Activated naive CD8-positive, alpha-beta T cell (primary cell): ENCODE results near the gene TOMM5.

Experiments
- H3K27ac Mint-ChIP-seq: one replicate; pipeline ENCODE4 v1.8.0; 2021; ENCODE audit warnings: mixed read lengths
- H3K27me3 Mint-ChIP-seq: one replicate; pipeline ENCODE4 v1.8.0; 2021; ENCODE audit warnings: mixed read lengths
- H3K36me3 Mint-ChIP-seq: one replicate; pipeline ENCODE4 v1.8.0; 2021; ENCODE audit warnings: mixed read lengths
- H3K4me1 Mint-ChIP-seq: one replicate; pipeline ENCODE4 v1.8.0; 2021; ENCODE audit warnings: low read depth, mixed read lengths
- H3K4me3 Mint-ChIP-seq: one replicate; pipeline ENCODE4 v1.8.0; 2021; ENCODE audit warnings: mild to moderate bottlenecking, mixed read lengths
- H3K9me3 Mint-ChIP-seq: one replicate; pipeline ENCODE4 v1.8.0; 2021; ENCODE audit warnings: low read depth, mixed read lengths

TOMM5 gene

DNA sequence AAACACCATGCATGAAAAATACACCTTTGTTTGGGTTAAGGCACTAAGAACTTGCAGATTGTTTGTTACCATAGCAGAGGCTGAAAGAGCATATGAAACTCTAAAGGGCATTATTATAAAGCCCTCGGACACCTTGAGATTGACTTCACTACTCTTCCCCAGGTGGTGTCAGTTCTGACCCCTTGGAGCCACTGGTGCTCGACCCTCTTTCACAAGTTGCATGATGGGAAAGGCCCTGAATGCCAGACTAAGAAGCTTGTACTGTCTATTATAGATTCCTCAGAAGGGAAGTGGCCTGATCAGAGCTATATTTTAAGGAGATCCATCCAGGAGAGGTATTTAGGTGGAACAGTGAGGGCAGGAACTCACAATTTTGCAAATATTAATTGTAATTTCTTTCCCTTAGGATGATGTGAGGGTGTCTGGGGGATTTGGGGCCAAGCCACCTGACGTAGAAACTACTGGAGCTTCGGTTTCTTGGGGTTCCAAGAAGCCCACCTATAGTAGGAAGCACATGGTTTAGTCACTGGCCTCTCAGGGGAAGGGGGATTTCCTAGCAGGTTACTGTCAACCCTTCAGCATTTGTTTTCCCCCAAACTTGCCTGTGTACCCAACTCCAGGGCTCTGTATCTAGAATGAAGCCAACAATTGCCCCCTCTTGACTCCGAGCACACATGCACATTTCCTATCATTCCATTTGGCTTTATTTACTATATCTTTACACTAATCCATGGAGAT is 32.4 kb downstream of the TOMM5 start:
- H3K4me1 Mint-ChIP-seq, result no peaks in the 10 kb centered on the region

DNA sequence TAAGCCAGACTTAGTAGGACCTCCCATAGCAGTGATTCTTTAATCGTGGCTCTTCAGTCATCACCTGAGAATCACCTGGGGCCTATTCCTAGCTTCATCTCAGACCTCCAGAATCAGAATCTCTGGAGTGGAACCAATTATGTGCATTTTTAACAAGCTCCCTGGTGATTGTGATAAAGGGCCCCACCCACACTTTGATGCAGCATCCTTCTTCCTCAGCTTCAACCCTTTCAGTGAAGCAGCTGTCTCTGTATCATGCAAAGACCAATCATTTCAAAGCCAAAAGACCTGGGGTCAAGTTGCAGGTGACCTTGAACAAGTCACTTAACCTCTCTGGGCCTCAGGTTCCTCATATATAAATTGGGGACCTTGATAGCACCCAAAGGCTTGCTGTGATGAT is 33.3 kb downstream of the TOMM5 start:
- Mint-ChIP-seq H3K9me3 (no peaks in the 10 kb centered on the region), H3K36me3 (peaks cover 7% of the 10 kb centered on the region), H3K27ac (no peak overlapping the region), H3K4me1 (no peaks in the 10 kb centered on the region), H3K4me3 (no peak overlapping the region), H3K27me3 (no peaks in the 10 kb centered on the region)

More for the DNA sequence above, 32.4 kb downstream of the TOMM5 start:
- Mint-ChIP-seq H3K36me3 (peaks cover 10% of the 10 kb centered on the region), H3K4me3 (no peak overlapping the region), H3K27me3 (no peaks in the 10 kb centered on the region), H3K27ac (no peak overlapping the region), H3K9me3 (no peaks in the 10 kb centered on the region)

DNA sequence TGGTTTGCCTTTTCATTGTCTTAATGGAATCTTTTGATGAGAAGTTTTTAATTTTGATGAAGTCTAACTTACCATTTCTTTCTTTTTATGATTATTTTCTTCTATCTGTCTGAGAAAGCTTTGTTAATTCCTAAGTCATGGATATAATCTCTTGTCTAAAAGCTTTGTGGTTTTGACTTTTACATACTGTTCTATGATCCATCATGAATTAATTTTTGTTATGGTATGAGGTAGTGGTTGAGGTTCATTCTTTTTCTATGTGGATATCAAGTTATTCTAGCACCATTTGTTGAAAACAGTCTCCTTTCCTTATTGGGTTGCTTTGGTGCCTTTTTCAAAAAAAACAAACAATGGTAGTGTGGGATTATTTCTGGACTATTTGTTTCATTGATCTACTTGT is 36.6 kb downstream of the TOMM5 start:
- Mint-ChIP-seq H3K9me3 (no peaks in the 10 kb centered on the region), H3K4me1 (no peaks in the 10 kb centered on the region), H3K36me3 (peaks cover 2% of the 10 kb centered on the region), H3K27me3 (no peaks in the 10 kb centered on the region), H3K4me3 (no peak overlapping the region), H3K27ac (no peak overlapping the region)

DNA sequence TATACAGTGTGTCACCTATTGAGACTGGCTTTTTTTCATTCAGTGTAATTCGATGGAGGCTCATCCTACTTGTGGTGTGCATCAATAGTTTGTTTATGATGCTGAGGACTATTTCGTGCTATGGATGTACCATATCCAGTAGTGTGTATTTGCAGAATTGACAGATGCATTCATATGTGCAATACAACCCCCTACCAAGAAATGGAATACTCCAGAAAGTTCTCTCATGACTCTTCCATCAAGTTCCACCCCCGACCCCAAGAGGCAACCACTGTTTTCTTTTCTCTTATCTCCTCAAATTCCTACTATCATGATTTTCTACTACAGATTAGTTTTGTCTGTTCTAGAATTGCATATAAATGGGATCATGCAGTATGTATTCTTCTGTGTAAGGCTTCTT is 38.1 kb downstream of the TOMM5 start:
- Mint-ChIP-seq H3K27me3 (no peaks in the 10 kb centered on the region), H3K27ac (no peak overlapping the region), H3K9me3 (no peaks in the 10 kb centered on the region), H3K4me1 (no peaks in the 10 kb centered on the region), H3K36me3 (peaks cover 2% of the 10 kb centered on the region), H3K4me3 (no peak overlapping the region)

DNA sequence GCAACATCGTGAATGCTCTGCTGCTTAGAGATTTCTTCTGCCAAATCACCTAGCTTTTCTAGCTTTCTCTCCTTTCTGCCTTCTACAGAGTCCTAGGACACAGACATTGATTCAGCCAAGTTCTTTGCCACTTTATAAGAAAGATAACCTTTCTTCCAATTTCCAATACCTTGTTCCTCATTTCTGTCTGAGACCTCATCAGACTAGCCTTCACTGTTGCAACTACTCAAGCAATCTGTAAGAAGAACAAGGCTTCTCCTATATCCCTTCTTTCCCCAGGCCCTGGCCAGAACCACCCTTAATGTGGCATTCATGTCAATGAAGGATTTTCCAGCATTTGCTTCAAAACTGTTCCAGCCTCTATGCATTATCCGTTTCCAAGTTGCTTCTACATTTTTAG is 40.5 kb downstream of the TOMM5 start:
- peaks cover 2% of the 10 kb centered on the region for H3K36me3 Mint-ChIP-seq
- no peaks in the 10 kb centered on the region for H3K9me3 Mint-ChIP-seq
- no peaks in the 10 kb centered on the region for H3K4me1 Mint-ChIP-seq
- no peak overlapping the region for H3K27ac Mint-ChIP-seq
- H3K27me3 Mint-ChIP-seq, result no peaks in the 10 kb centered on the region
- no peak overlapping the region for H3K4me3 Mint-ChIP-seq

DNA sequence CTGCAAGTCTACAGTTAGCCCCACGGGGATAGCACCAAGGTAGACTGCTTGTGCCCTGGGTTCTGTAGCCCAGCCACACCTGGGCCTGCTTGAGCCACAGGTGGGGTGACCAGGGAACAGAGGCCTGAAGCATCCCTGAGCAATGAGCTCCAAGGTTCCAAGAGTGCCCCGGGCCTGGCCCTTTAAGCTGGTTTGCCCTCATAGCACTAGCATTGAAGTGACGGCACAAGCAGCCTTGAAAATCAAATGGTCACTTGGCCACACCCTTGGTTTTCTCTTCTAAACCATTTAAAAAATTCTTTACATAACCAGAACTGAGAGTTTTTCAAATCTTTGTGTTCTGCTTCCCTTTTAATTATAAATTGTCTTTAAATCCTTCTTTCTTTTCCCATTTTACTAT is 40.9 kb downstream of the TOMM5 start:
- Mint-ChIP-seq H3K27me3 (no peaks in the 10 kb centered on the region), H3K36me3 (peaks cover 2% of the 10 kb centered on the region), H3K9me3 (no peaks in the 10 kb centered on the region), H3K27ac (no peak overlapping the region), H3K4me1 (no peaks in the 10 kb centered on the region), H3K4me3 (no peak overlapping the region)

DNA sequence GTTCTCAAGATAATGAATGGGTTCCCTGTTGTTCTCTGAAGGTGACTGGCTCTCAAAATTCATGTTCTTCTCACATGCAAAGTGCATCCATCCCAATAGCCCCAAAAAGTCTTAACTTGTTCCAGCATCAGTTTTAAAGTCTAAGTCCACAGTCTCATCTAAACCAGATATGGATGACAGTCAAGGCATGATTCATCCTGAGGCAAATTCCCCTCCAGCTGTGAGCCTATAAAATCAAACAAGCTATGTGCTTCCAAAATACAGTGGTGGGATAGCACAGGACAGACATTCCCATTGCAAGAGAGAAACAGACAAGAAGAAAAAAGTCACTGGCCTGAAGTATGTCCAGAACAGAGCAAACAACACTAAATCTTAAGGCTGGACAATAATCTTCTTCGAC is 41.6 kb downstream of the TOMM5 start:
- peaks cover 2% of the 10 kb centered on the region for H3K36me3 Mint-ChIP-seq
- H3K4me3 Mint-ChIP-seq, result no peak overlapping the region
- H3K27me3 Mint-ChIP-seq, result no peaks in the 10 kb centered on the region
- H3K27ac Mint-ChIP-seq, result no peak overlapping the region
- no peaks in the 10 kb centered on the region for H3K4me1 Mint-ChIP-seq
- no peaks in the 10 kb centered on the region for H3K9me3 Mint-ChIP-seq

DNA sequence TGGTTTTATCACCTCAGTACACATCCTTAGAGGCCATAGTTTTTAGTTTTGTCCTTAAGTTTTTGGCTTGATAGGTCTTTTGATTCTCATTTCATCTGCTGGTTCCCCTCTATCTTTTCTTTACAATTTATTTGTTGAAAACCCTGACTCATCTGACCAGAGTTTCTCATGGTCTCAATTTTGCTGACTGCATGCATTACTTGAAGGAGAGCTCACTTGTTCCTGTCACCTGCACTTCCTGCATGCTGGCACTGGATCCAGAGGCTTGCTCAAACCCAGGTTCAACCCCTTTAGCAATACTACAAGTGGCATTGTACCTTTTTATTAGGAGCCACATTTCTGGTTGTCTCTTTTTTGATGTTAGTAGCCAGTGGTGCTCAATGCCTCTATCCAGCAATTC is 42.9 kb downstream of the TOMM5 start:
- H3K36me3 Mint-ChIP-seq, result peaks cover 2% of the 10 kb centered on the region
- no peaks in the 10 kb centered on the region for H3K9me3 Mint-ChIP-seq
- no peaks in the 10 kb centered on the region for H3K4me1 Mint-ChIP-seq
- H3K27me3 Mint-ChIP-seq, result no peaks in the 10 kb centered on the region
- H3K27ac Mint-ChIP-seq, result no peak overlapping the region
- H3K4me3 Mint-ChIP-seq, result no peak overlapping the region

DNA sequence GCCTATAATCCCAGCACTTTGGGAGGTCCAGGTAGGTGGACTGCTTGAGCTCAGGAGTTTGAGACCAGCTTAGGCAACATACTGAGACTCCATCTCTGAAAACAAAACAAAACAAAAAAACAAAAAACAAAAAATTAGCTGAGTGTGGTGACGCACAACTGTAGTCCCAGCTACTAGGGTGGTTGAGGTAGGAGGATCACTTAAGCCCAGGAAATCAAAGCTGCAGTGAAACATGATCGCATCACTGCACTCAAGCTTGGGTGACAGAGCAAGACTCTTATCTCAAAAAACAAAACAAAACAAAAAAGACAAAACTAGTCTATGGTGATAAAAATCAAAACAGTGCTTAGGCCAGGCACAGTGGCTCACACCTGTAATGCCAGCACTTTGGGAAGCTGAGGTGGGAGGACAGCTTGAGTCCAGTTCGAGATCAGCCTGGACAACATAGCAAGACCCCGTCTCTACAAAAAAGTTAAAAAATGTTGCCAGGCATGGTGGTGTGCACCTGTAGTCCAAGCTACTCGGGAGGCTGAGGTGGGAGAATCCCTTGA is 45.0 kb downstream of the TOMM5 start:
- H3K36me3 Mint-ChIP-seq, result no peaks in the 10 kb centered on the region
- H3K9me3 Mint-ChIP-seq, result no peaks in the 10 kb centered on the region
- no peaks in the 10 kb centered on the region for H3K27me3 Mint-ChIP-seq
- H3K27ac Mint-ChIP-seq, result no peak overlapping the region
- no peak overlapping the region for H3K4me3 Mint-ChIP-seq
- H3K4me1 Mint-ChIP-seq, result no peaks in the 10 kb centered on the region

DNA sequence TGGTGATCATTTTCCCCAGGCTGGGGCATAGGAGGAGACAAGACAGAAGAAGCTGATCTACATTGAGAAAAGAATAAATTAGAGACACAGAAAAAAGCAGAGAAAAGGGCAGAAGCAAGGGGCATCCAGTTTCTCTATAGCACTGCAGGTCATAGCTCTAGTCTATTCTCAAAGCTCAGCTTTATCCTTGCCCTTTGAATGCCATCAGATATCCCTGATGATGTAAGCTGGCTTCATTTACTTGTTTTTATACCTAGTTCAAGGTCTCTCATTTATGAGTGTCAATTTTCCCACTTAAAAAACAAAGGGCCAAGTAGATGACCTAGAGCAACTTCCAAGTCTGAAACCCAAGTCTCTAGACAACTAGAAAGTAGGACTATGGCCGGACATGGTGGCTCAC is 48.9 kb downstream of the TOMM5 start:
- H3K9me3 Mint-ChIP-seq, result no peaks in the 10 kb centered on the region
- H3K27me3 Mint-ChIP-seq, result no peaks in the 10 kb centered on the region
- peaks cover 7% of the 10 kb centered on the region for H3K36me3 Mint-ChIP-seq
- no peak overlapping the region for H3K4me3 Mint-ChIP-seq
- no peaks in the 10 kb centered on the region for H3K4me1 Mint-ChIP-seq
- no peak overlapping the region for H3K27ac Mint-ChIP-seq

DNA sequence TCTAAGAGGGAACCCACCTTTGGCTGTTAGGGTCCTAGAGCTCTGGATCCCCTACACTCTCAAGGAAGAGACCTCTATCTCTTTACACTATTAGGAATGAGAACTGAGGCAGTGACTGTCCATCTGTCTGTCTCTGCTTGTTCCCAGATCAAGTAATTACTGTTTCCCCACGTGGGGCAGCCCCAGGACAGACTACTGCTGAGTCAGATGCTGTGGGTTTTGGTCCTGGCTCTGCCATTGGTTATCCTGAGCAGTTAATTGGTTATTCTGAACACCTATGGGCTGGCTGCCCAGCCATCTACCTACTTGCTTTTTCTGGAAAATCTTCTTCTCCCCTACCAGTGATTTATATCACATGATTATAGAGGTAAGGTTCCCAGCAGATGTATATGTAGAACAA is 49.5 kb downstream of the TOMM5 start:
- no peaks in the 10 kb centered on the region for H3K9me3 Mint-ChIP-seq
- H3K4me3 Mint-ChIP-seq, result no peak overlapping the region
- H3K27ac Mint-ChIP-seq, result no peak overlapping the region
- H3K27me3 Mint-ChIP-seq, result no peaks in the 10 kb centered on the region
- H3K36me3 Mint-ChIP-seq, result peaks cover 7% of the 10 kb centered on the region
- no peaks in the 10 kb centered on the region for H3K4me1 Mint-ChIP-seq

DNA sequence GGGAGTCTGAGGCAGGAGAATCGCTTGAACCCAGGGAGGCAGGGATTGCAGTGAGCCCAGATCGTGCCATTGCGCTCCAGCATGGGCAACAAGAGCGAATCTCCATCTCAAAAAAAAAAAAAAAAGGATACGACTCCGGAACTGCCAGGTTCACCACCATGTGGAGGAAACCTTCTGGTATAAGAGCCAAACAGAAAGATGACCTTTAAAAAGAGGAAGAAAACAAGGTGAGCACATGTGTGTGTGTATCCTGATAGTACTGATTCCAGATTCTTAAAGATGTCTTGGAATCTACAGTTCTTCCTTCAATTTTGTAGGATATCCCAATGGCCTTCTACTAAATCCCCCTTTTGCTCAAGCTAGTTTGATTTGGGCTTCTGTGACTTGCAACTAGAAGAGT is 49.9 kb downstream of the TOMM5 start:
- Mint-ChIP-seq H3K4me1 (no peaks in the 10 kb centered on the region), H3K36me3 (peaks cover 7% of the 10 kb centered on the region), H3K27ac (no peak overlapping the region), H3K27me3 (no peaks in the 10 kb centered on the region), H3K4me3 (no peak overlapping the region), H3K9me3 (no peaks in the 10 kb centered on the region)

DNA sequence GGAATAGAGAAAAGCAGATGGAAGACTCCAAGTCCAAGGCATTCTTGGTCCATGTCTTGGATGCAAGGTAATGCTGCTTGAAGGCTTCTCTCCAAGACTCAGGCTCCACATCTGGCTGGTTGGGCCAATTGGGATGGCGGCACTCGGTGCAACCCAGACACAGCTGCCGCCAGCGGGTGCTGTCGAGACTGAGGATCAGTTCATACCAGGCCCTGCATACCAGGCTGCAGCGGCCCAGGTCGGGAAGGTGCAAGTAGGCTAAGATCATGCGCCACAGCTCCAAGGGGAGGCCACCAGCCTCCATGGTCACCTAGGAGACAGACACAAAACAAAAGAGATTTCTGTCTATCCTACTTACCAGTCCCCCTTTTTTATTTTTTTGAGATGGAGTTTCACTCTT is 50.9 kb downstream of the TOMM5 start:
- Mint-ChIP-seq H3K27ac (no peak overlapping the region), H3K4me1 (no peaks in the 10 kb centered on the region), H3K9me3 (no peaks in the 10 kb centered on the region), H3K27me3 (no peaks in the 10 kb centered on the region), H3K4me3 (no peak overlapping the region), H3K36me3 (peaks cover 7% of the 10 kb centered on the region)

DNA sequence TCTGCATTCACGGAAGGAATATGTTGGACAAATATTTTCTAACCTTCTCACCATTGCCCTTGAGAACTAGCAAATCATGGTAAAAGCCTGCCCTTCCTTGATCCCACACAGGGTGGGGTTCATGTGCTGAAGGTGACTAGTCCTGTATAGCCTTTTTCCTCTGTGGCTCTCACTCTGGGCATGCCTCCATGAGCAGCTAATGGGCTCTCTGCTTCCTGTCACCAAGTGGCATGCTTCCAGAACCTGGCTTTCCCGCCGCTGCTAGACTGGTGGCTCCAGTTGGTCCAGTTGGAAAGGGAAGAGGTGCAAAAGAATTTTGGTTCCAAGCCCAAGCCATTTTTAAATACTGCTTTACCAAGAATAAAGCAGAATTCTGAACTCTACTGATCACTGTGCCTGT is 51.8 kb downstream of the TOMM5 start:
- Mint-ChIP-seq H3K27me3 (no peaks in the 10 kb centered on the region), H3K4me3 (no peak overlapping the region)

DNA sequence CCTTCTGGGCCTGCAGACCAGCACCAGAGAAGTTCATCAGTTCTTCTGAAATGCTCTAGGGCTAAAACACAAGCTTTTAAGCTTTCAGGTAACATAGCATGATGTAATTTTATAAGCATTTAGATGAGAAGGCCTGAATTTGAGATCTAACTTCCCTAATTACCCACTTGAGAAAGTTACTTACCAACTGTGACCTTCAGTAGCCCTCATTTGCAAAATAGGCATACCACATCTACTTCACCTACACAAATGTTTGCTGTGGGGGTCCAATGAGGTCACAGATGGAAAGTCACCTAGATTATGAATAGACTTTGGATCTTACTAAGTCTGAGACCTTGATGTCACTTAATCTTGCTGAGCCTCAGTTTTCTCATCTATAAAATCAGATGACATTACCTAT is 52.8 kb downstream of the TOMM5 start:
- Mint-ChIP-seq H3K27me3 (no peaks in the 10 kb centered on the region), H3K27ac (no peak overlapping the region), H3K36me3 (peaks cover 9% of the 10 kb centered on the region), H3K4me3 (no peak overlapping the region), H3K9me3 (no peaks in the 10 kb centered on the region), H3K4me1 (no peaks in the 10 kb centered on the region)

More for the DNA sequence above, 51.8 kb downstream of the TOMM5 start:
- H3K36me3 Mint-ChIP-seq, result peaks cover 7% of the 10 kb centered on the region
- no peak overlapping the region for H3K27ac Mint-ChIP-seq
- H3K9me3 Mint-ChIP-seq, result no peaks in the 10 kb centered on the region
- no peaks in the 10 kb centered on the region for H3K4me1 Mint-ChIP-seq
